NCI-H345 (cell line): Measurements from ENCODE around the gene ADARB2.

Source experiments
- DNase-seq: peaks from one replicate; lab custom pipeline; 2025; lab: John Stamatoyannopoulos, UW

ADARB2 gene

GRCh38 chr10:1735562-1735961 is 1.8 kb downstream of the ADARB2 start:
- DNase-seq: no peak

GRCh38 chr10:1734288-1734687 is 3.0 kb downstream of the ADARB2 start:
- no peak for DNase-seq

- DNase-seq: no peak
Measured at GRCh38 chr10:1733720-1734119, 3.6 kb downstream of the ADARB2 start.

GRCh38 chr10:1732564-1732996 is 4.7 kb downstream of the ADARB2 start:
- DNase-seq: no peak

- no peak for DNase-seq
Measured at GRCh38 chr10:1731592-1731991, 5.7 kb downstream of the ADARB2 start.

GRCh38 chr10:1729751-1730150 is 7.6 kb downstream of the ADARB2 start:
- no peak for DNase-seq

- no peak for DNase-seq
Measured at GRCh38 chr10:1726861-1727260, 10.5 kb downstream of the ADARB2 start.

- no peak for DNase-seq
Measured at GRCh38 chr10:1724921-1725488, 12.3 kb downstream of the ADARB2 start.

GRCh38 chr10:1716839-1717238 is 20.5 kb downstream of the ADARB2 start:
- no peak for DNase-seq

GRCh38 chr10:1715821-1716220 is 21.5 kb downstream of the ADARB2 start:
- DNase-seq: no peak

- no peak for DNase-seq
Measured at GRCh38 chr10:1712944-1713671, 24.2 kb downstream of the ADARB2 start.

- no peak for DNase-seq
Measured at GRCh38 chr10:1712314-1712713, 25.0 kb downstream of the ADARB2 start.

GRCh38 chr10:1709161-1709560 is 28.2 kb downstream of the ADARB2 start:
- no peak for DNase-seq

- DNase-seq: no peak
Measured at GRCh38 chr10:1708746-1709145, 28.6 kb downstream of the ADARB2 start.

- DNase-seq: no peak
Measured at GRCh38 chr10:1706711-1707110, 30.6 kb downstream of the ADARB2 start.

GRCh38 chr10:1706256-1706655 is 31.1 kb downstream of the ADARB2 start:
- DNase-seq: no peak

- DNase-seq: no peak
Measured at GRCh38 chr10:1698185-1698584, 39.1 kb downstream of the ADARB2 start.

GRCh38 chr10:1696106-1696505 is 41.2 kb downstream of the ADARB2 start:
- DNase-seq: no peak

GRCh38 chr10:1690086-1690485 is 47.2 kb downstream of the ADARB2 start:
- DNase-seq: no peak

GRCh38 chr10:1688531-1688930 is 48.8 kb downstream of the ADARB2 start:
- no peak for DNase-seq

GRCh38 chr10:1687623-1688150 is 49.6 kb downstream of the ADARB2 start:
- DNase-seq: no peak

GRCh38 chr10:1687190-1687589 is 50.1 kb downstream of the ADARB2 start:
- DNase-seq: no peak

GRCh38 chr10:1686491-1686749 is 50.9 kb downstream of the ADARB2 start:
- no peak for DNase-seq
